Measurements from ENCODE around the gene NOD1.
A peak's percentile ranks its signal among the peaks of the same experiment; 100 is the strongest.
"Not testable (repeated sequence)": the region's sequence is repeated elsewhere in the genome, so short reads cannot be mapped to it uniquely, and the experiment has no call there.

Gene NOD1

DNA sequence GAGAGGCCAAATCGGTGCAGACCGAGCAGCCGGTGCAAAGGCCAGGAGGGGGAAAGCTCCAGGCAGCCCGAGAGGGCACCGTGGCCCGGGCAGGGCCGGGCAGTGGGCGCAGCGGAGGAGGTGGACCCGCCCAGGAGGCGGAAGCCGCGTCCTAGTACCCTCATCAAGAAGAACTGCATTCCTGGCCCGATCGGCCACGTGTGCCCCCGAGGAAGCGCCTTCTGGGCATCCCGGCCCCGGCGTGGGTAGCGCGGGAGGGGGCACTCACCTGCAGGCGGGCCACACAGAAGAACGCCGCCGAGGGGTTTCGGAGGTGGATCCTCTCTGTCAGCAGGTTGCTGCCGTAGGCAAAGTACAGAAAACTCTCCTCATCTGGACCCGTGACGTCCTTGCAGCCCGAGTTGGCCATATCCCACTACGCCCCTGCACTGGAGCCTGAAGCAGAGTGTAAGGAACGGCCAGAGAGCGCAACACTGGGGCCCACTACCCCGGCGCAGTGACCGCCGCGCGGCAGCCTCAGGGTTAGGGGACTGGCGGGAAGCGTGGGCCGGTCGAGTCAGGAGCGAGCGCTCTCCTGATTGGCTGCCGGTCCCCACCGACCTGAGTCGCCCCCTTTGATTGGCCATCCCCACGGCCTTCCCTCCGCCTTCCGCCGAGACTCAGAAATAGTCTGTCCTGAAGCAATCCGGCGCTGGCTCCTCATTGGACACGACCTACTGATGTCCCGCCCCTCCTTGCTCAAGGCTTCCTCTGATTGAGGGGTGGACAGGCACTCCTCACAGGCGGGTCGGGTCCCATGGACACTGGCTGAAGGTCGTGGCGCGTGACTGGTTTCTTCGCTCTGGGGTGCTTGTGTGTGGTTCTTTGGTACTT is 26.0 kb upstream of the NOD1 start, which contains the start of gene GGCT:
Gene GGCT (minus strand): TSS at position 529 of the 873 bp plus-strand sequence. CDS start 120 bp downstream, at position 409.
- DNase-seq: peak; percentile 97

DNA sequence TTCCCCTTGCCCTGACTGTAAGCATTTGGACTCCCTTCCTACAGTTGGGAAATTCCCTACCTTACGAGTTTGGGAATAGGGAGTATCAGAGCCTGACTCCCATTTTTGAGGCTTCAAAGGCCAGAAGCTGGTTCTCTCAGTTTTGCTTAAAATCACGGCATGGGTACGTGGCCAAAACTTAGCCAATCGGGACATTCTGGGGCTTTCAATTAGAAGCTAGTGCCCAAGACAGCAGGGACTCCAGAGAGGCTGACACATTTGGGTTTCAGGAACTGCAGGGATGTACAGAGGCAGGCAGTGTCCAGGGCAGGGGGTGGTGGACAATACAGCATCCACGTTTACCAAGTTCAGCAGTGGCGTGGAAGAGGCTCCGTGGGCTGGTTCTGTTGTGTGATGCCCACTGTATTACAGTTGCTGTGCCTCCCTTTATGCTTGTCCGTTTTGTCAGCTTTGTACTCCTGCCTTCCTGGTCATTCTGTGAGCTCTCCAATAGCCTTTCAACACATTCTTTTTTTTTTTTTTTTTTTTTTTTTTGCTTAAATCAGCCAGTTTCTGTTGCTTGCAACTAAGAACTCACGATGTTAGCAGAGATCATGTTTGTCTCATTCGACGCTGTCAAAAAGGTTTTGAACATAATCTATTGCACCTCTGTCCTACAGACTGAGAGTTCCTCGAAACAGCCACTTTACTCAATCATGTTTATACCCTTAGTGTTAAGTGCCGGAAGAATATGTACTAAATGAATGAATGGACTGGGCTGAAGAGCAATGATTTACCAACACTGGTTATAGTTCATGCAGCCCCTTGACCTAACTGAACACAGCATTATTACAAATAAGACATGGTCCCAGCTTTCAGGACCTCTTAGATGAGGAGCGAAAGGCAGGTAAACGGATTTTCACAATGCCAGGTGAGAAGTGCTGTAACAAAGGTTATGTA is 25.0 kb upstream of the NOD1 start:
- DNase-seq: no peak

DNA sequence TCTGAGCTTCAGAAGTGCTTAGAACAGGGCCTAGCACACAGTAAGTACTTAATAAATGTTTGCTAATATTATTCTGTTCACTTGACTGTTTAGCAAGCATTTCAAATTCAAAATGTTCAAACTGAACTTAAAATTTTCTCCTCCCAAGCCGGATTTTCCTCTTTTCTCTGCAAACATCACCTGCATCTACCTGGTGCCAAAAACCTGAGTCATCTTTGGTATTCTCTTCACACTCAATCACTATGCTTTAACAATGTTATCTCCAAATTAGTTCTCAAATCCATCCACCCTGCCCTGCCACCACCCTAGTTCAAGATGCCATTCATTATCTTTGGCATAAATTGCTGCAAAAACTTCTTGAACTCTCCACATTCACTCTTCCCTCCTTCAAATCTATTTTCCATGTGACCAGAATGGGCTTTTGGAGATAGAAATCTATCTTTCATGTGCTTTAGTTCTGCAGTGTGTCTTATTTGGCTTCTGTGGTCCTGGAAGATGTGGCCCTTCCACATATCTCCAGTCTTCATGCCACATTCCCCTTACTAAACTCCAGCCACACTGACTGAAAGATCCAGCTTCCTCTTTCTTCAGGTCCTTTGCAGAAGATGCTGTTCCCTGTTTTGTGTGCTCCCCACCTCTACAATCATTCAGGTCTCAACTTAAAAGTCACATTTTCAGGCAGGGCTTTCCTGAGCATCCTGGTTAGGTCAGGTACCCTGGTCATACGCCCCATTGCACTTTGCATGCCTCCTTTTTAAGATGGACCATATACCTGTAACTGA is 24.1 kb upstream of the NOD1 start:
- no peak for DNase-seq

DNA sequence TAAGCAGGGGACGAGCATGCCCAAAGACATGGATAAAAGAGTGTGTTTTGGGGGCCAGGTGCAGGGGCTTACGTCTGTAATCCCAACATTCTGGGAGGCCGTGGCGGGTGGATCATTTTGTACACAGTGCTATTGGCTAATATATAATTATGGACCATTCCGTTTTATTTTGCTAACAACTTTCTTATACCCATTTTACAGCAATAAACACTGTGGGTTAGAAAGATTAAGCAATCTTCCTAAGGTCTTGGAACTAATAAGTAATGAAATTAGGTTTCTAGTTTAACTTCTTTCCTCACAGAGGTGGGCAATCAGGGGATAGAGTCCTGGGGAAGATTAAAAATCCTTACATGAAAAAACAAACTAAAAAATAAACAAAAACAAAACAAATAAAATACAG is 22.7 kb upstream of the NOD1 start:
- no peak for DNase-seq

DNA sequence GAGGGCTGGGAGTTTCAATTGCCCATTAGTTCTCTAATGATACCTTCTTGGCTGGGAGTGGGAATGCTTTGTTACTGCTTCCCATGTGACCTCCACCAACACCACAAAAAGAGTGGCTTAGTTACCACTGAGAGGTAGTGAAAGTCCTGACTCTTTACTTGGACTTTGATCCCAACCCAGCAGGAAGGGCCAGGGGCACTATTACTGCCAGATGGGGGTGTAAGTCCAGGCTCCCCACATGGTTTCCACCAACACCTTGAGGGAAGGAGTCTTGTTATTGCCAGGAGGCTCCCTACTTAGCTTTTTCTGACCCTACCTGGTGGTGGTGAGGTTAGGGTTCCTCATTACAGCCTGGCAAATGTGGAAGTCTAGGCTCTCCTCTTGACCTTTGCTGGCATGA is 14.6 kb upstream of the NOD1 start:
- DNase-seq: no peak

DNA sequence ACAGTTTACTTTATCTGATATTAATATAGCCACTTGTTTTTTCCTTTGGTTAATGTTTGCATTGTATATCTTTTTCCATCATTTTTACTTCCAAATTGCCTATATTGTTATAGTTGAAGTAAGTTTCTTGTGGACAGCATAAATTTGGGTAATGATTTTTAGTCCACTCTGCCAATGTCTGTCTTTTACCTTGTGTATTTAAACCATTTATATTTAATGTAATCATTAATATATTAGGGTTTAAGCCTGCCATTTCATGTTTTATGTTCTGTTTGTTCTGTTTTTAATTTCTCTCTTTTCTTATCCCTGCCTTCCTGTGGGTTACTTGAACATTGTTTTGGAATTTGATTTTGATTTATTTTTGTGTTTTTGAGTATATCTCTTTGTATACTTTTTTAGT is 12.8 kb upstream of the NOD1 start:
- no peak for DNase-seq

DNA sequence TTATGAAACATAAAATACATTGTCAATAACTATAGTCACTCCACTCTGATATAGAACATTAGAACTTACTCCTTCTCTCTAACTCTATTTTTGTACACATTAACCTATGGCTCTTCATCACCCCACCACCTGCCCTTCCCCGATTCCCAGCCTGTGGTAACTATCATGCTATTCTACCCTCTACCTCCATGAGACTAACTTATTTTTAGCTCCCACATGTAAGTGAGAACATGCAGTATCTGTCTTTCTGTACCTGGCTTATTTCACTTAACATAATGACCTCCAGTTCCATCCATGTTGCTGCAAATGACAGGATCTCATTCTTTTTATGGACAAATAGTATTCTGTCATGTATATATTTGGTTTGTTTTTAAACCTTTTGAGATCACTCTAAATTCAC is 8.8 kb upstream of the NOD1 start:
- no peak for DNase-seq

DNA sequence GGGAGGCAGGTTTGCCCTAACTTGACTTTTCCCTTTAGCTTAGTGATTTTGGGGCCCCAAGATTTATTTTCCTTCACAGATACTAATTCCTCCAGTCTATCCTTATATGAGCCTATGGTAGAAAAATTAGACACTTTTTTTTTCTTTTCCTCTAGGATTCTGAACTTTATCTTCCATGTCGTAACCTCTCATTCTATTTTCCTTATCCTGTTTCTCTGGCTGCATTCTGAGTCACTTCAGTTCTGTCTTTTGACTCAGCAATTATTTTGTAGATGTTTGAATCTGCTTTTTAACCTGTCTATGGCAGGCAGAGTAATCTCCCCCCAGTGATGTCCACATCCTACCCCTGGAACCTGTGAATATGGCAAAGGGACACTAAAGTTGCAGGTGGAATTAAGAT is 7.1 kb upstream of the NOD1 start:
- DNase-seq: no peak

DNA sequence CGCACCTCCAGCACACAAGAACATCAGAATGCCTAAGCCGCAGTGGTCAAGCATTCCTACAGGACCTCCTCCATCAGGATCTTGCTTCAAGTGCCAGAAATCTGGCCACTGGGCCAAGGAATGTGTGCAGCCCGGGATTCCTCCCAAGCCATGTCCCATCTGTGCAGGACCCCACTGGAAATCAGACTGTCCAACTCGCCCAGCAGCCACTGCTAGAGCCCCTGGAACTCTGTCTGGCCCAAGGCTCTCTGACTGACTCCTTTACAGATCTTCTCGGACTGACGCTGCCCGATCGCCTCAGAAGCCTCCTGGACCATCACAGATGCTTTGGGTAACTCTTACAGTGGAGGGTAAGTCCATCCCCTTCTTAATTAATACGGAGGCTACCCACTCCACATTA is 2.8 kb upstream of the NOD1 start:
- not testable (repeated sequence) for DNase-seq

DNA sequence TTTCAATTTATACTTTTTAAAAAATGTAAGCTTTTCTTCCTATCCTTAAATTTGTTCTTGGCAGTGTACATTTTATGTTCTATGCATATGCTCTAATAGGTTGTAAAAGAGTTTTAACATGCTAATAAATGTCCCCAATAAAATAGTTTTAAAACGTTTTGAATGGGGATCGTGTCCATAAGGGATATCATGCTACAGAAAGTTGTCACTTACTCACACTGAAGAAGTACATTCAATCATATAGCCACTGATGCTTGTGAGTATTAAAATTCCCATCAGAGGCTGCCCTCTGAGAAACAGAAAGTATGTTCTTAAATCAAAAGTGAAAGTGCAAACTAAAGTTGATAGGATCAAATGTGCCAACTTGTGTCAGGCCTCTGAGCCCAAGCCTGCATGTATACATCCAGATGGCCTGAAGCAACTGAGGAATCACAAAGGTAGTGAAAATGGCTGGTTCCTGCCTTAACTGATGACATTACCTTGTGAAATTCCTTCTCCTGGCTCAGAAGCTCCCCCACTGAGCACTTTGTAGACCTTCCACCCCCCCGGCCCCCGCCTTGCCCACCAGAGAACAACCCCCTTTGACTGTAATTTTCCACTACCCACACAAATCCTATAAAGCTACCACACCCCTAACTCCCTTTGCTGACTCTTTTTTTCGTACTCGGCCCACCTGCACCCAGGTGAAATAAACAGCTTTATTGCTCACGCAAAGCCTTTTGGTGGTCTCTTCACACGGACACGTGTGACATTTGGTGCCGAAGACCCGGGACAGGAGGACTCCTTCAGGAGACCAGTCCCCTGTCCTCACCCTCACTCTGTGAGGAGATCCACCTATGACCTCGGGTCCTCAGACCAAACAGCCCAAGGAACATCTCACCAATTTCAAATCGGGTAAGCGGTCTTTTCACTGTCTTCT is 877 bp upstream of the NOD1 start:
- peak; percentile 20 for DNase-seq

DNA sequence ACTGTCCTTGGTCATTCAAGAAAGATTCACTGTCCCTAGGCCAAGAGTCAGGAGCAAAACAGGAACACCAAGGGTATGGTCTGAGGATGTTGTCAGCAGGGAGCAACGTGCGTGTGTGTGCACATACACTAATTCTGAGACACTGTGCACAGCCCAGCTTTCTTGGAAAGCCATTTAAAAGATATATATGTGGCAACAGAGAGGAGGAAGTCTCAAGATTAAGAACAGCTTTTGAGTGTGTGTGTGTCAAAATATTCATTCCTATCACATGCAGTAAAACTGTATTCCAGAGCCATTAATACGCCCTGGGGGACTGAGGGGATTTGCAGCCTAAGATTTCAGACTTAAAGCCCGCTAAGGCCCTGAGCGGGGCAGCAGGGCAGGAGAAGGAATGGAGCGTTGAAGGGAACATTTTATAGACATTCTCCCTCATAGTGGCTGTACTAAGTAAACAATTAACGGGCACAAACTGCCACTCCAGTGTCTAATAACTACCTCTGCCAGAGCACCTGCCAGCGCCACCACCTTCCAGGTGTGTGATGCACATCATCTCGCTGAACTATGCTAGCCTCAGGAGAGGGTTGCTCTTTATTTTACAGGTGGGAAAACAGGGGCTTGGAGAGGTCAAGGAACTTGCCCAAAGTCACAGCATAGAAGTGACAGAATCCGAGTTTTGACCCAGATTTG is 2.0 kb downstream of the NOD1 start:
- peak; percentile 61 for DNase-seq

DNA sequence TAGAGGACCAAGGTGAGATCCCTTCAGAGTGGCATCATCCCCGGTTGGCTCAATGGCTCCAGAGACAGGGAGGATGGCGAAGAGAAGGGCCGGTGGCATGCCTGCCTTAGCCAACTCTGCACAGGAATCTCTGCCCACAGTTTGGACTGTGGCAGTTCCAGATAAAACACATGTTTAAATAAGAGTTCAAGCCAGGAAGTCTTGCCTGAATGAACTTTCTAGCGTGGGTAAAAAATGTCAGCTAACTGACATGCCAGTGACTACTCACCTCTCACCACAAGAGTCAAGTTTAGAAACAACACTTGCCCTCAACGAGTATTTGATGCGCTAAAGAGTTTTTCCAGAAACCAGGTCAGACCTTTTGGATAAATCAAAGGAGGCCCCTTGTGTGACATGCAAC is 3.0 kb downstream of the NOD1 start:
- no peak for DNase-seq

DNA sequence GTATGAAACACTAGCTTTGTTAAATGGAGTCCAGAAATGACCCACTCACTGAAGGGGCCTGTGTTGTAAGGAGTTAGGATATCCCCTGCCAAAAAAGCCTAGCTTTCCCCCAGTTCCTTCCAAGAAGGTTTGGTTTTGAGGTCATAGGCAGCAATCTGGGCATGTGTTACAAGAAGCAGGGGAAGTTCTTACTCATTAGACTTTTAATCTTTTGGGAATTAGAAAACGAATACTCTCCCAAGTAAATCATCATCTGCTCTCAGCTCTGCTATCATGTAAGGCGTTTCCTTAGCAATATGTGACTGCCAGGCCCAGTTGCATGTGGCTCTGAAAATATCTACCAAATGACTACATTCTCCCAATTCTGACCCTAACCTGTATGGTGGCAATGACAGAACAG is 3.7 kb downstream of the NOD1 start:
- peak; percentile 87 for DNase-seq

DNA sequence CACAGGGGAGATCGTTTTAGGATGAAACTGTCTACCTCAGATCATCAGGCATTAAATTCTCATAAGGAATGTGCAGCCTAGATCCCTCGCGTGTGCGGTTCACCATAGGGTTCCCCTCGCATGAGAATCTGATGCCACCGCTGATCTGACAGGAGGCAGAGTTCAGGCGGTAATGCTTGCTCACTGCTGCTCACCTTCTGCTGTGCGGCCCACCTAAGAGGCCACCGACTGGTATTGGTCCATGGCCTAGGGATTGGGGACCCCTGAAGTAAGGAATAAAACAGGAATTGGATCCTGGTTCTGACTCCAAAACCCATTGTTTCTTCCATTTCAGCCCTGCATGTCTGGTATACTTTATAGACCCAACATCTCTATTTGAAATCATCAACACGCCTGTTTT is 4.1 kb downstream of the NOD1 start:
- no peak for DNase-seq

DNA sequence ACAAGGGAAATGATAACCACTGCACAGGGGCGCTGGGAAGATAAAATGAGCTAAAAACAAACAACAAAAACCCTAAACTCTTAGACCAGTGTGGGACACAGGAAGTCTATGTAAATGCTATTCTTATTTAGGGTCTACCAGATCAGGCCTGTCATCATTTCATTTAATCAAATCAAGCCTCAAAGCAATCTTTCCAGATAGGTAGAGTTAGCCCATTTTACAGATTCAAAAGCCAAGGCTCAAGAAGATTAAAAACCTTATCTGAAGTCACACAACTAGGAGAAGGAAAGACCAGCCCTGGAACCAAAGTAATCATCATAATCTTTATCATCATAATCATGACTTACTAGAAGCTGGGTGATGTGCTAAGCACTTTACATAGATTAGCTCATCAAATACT is 4.7 kb downstream of the NOD1 start:
- no peak for DNase-seq

DNA sequence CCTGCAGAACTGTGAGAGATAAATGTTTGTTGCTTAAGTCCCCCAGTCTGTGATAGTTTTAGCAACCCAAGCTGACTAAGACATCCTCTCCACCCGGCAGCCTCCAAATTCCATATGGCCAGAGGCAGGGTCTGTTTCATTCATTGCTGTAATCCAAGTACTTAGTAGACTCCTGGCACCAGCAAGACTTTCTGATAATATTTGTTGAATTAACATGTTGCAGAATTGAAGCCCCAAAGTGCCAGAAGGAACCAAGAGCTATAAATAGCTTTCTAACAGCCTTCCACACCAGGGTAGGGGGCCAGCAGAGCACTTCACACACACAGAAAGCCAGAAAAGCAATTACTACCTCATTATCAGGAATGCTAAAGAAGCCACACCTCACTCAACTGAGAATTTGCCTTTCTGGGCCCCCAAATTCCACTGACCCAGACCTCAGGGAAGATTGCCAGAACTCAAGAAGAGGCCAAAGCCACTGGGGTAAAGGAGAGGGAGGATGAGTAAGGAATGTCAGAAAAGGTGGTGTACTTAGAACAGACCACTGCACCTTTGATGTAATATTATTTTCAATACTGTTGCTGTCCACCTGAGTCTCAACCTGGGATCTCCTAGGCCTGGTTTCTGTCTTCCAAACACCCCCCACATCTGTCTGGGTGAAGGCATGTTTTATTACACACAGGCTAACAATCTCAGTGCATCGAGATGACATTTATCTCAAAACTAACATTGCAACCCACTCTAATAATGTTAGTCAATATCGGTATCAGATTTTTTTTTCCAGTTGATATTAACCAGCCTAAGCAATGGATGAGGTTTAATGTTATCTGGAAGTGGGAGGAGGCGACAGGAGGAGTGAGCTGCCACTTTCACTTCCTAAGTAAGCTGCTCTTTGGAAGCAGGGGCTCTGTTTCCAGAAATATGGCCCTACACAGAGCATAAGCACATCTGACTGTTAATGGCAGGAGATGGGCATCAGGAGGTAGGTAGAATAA is 5.5 kb downstream of the NOD1 start:
- DNase-seq: peak; percentile 88

DNA sequence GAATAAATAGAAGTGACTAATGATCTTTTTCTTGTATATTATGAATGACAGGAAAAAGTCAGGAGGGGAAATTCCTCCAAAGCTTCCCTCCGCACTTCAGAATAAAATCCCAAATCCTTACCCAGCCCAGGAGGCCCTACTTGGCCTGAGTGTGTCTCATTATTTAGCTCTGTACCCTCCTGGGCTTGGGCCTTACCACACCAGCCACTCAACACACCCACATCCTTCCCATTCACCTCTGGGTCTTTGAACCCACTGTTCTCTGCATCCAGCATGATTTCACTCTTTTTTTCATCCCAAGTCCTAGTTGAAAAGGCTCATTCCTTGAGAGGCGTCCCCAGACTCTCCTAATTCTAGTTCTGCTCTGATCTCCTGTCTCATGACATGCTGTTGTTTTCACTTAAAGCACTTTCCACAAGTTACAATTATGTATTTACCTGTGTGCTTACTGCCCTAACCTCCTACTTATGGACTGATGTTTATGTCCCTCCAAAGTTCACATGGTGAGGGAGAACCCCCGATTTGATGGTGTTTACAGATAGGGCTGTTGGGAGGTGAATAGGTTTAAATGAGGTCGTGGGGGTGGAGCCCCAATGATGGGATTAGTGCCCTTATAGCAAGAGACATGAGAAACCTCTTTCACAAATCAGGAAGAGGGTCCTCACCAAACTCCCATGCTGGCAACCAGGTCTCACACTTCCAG is 6.4 kb downstream of the NOD1 start:
- no peak for DNase-seq

DNA sequence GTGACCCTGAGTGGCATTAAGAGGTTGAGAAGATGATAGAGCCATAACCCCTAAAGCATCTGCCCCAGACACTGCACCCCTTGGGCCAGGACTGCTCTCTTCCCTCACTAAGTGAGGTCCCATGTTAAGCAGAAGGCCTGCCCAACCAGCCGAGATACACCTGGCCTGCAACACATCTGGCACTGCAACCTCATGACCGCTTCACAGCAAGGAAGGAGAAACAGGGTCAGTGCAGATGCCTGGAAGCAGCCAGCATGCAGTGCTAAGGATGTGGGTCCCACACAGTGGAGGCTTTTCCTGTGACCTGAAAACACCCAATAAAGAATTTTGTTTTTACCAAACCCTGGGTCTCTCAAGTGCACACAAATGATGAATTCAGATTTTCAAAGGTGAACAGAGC is 7.4 kb downstream of the NOD1 start:
- DNase-seq: no peak

DNA sequence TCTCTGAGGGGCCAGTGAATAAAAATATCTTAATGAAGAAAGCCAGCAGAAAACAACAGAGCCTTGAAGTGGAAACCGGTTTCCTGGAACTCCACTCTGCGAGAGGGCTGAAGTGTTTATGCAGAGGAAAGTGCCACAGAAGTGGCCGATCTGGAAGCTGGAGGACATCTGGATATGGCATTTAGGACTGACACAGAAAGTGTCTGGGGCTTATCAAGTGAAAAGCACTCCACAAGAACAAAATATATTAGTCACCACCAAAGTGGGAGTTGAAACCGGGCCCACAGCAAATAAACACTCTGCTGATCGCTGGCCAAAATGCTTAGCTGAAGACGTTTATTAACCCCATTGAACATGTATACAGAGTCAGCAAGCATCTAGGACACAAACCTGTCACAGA is 7.8 kb downstream of the NOD1 start:
- DNase-seq: peak; percentile 74

All from fibroblast of skin of right quadriceps (primary cell).